Thyroid gland (tissue), 4 donors: ENCODE measurements around the gene SLC31A2.

ENCODE experiments used
- CTCF ChIP-seq, 6 experiments: fragments of 200-600 bp in 3 of 6; fragments of 450-650 bp in 3 of 6; sonication (generic) in 3 of 6; IDR thresholded peaks; one replicate each; pipeline ENCODE4 v1.5.1; 2016 to 2019; ENCODE audit warnings: antibody characterized with exemption in 6 of 6, mild to moderate bottlenecking in 2 of 6, inconsistent platforms in 1 of 6, moderate library complexity in 1 of 6
- POLR2A ChIP-seq, 2 donors: fragments of 450-650 bp; IDR thresholded peaks; one replicate each; pipeline ENCODE4 v1.6.1; 2017; ENCODE audit warnings: antibody characterized with exemption in 2 of 2, mild to moderate bottlenecking in 2 of 2, moderate library complexity in 1 of 2

- TF ChIP-seq POLR2A (IDR thresholded peaks at IDR 0.05) (no peak), CTCF (IDR thresholded peaks at IDR 0.05) (no peak)
Observed at GRCh38 chr9:113153599-113153998, 2.8 kb downstream of the SLC31A2 start.
